ENCODE results near the gene LRRC34.

GRCh38 chr3:169825316-169825715 lies 12.6 kb upstream of the LRRC34 start:
- TF ChIP-seq CTCF (conservative IDR thresholded peaks at IDR 0.05 in 1 of 2, IDR thresholded peaks at IDR 0.05 in 1 of 2; ENCODE audit: low read depth in 1 of 2, low read length in 2 of 2) (no peak), EZH2 (IDR thresholded peaks at IDR 0.05; ENCODE audit: low read length, missing control alignments) (no peak)
